Astrocyte (in vitro differentiated cells and primary cell): ENCODE measurements around the gene CDT1. TPM values are rescaled to one million over a fixed set of nuclear protein-coding genes. Genes with fewer than 3 reads are reported as not detected.

Experiments
- DNase-seq: peaks from one replicate; pipeline ENCODE4 v3.0.0-alpha.2; 2010; ENCODE audit warnings: low read depth
- FAIRE-seq: peaks from 2 replicates; lab custom pipeline; 2011; peaks lifted over from hg19 to GRCh38; lab: Jason Lieb, UNC
- H2AFZ ChIP-seq: 2 replicates; pipeline ENCODE4 v1.6.0; 2012; ENCODE audit warnings: low read depth, low read length, inconsistent platforms
- H3K27ac ChIP-seq: 2 replicates; pipeline ENCODE4 v1.5.1; 2011; ENCODE audit warnings: low read depth, low read length, inconsistent platforms
- H3K27me3 ChIP-seq: 2 replicates; pipeline ENCODE4 v1.6.0; 2011; ENCODE audit warnings: low read length, inconsistent platforms; ENCODE audit not compliant: insufficient read depth
- H3K36me3 ChIP-seq: 2 replicates; pipeline ENCODE4 v1.5.1; 2011; ENCODE audit warnings: low read length, inconsistent platforms; ENCODE audit not compliant: insufficient read depth
- H3K4me1 ChIP-seq: 2 replicates; pipeline ENCODE4 v1.5.1; 2011; ENCODE audit warnings: low read length, inconsistent platforms; ENCODE audit not compliant: insufficient read depth
- H3K4me2 ChIP-seq: 2 replicates; pipeline ENCODE4 v1.6.0; 2012; ENCODE audit warnings: low read length, inconsistent platforms
- H3K4me3 ChIP-seq: 2 replicates; pipeline ENCODE4 v1.5.1; 2011; ENCODE audit warnings: low read depth, mild to moderate bottlenecking, low read length, inconsistent platforms; ENCODE audit not compliant: insufficient read depth
- H3K79me2 ChIP-seq: 2 replicates; pipeline ENCODE4 v1.6.0; 2012; ENCODE audit warnings: mild to moderate bottlenecking, low read length, inconsistent platforms; ENCODE audit not compliant: insufficient read depth
- H3K9ac ChIP-seq: 2 replicates; pipeline ENCODE4 v1.6.0; 2012; ENCODE audit warnings: mild to moderate bottlenecking, low read length, inconsistent platforms
- H3K9me3 ChIP-seq: 2 replicates; pipeline ENCODE4 v1.5.1; 2012; ENCODE audit warnings: low read depth, mild to moderate bottlenecking, low read length, inconsistent platforms; ENCODE audit not compliant: insufficient read depth
- H4K20me1 ChIP-seq: 2 replicates; pipeline ENCODE4 v1.6.0; 2012; ENCODE audit warnings: low read length, inconsistent platforms; ENCODE audit not compliant: insufficient read depth
- H3K27ac Mint-ChIP-seq: one replicate; pipeline ENCODE4 v1.8.0; 2021; ENCODE audit warnings: mild to moderate bottlenecking, mixed read lengths; ENCODE audit not compliant: unreplicated experiment
- H3K27me3 Mint-ChIP-seq: one replicate; pipeline ENCODE4 v1.8.0; 2021; ENCODE audit warnings: low read depth, mixed read lengths; ENCODE audit not compliant: unreplicated experiment
- H3K36me3 Mint-ChIP-seq: one replicate; pipeline ENCODE4 v1.8.0; 2021; ENCODE audit warnings: low read depth, mixed read lengths; ENCODE audit not compliant: unreplicated experiment
- H3K4me1 Mint-ChIP-seq: one replicate; pipeline ENCODE4 v1.8.0; 2021; ENCODE audit warnings: low read depth, mixed read lengths; ENCODE audit not compliant: unreplicated experiment
- H3K4me3 Mint-ChIP-seq: one replicate; pipeline ENCODE4 v1.8.0; 2021; ENCODE audit warnings: mild to moderate bottlenecking, moderate library complexity, mixed read lengths; ENCODE audit not compliant: unreplicated experiment
- H3K9me3 Mint-ChIP-seq: one replicate; pipeline ENCODE4 v1.8.0; 2021; ENCODE audit warnings: mild to moderate bottlenecking, mixed read lengths; ENCODE audit not compliant: unreplicated experiment
- EZH2 ChIP-seq: IDR thresholded peaks from 2 replicates; pipeline ENCODE4 v1.6.1; 2012; ENCODE audit warnings: mild to moderate bottlenecking, low read length, inconsistent platforms; ENCODE audit not compliant: insufficient read depth
- total RNA-seq: library from RNA; stranded (reverse); gene quantifications from 2 replicates; pipeline ENCODE4 v1.2.1, GENCODE V29; 2021
- TF ChIP-seq, protein P1 (sequence below): IDR thresholded peaks from 2 replicates; pipeline ENCODE4 v1.5.1; 2011; ENCODE audit warnings: low read depth, mild to moderate bottlenecking, inconsistent platforms, low read length, moderate library complexity; ENCODE audit not compliant: insufficient read depth

Gene CDT1
- total RNA-seq, 1 donor from 2014 or later: 4.7 TPM

DNA sequence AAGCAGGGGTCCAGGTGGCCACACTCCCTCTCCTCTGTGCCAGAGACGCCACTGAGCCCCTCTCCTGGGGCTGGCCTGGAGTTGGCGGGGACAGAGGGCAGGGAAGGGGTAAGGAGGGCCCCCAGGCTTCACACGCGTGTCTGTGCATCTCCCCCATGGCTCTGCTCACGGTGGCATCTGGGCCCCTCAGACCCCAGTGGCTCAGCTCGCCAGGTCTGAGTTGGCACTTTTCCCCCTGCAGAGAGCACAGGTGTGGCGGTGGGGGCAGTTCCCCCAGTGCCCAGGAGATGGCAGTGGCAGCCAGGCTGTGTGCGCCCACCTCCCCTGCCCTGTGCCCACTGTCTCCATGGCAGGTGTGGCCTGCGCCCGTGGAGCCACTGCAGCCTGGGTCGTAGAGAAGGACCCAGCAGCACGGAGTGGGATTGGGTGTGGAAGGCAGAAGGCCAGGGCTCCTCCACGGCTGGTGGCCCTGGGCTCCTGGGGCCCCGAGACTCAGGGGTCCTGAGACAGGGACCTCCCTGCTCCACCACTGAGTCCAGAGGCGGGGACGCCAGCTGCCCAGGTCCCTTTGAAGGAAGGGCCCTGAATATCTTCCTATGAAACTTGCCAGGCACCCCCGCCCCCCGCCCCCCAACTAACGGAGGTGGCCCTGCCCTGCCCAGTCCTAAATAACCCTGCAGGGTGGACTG is 12.5 kb downstream of the CDT1 start:
- Histone ChIP-seq H2AFZ (no peak overlapping the region), H3K9ac (no peak overlapping the region), H3K4me3 (no peak overlapping the region), H3K79me2 (peaks cover 7% of the 10 kb centered on the region), H3K27me3 (no peaks in the 10 kb centered on the region), H3K4me2 (no peak overlapping the region), H4K20me1 (peaks cover under 1% of the 10 kb centered on the region), H3K4me1 (peaks cover 6% of the 10 kb centered on the region), H3K27ac (no peak overlapping the region), H3K36me3 (no peaks in the 10 kb centered on the region), H3K9me3 (no peaks in the 10 kb centered on the region)
- H3K27ac Mint-ChIP-seq: no peak overlapping the region
- H3K9me3 Mint-ChIP-seq: no peaks in the 10 kb centered on the region
- TF ChIP-seq, protein P1, sequence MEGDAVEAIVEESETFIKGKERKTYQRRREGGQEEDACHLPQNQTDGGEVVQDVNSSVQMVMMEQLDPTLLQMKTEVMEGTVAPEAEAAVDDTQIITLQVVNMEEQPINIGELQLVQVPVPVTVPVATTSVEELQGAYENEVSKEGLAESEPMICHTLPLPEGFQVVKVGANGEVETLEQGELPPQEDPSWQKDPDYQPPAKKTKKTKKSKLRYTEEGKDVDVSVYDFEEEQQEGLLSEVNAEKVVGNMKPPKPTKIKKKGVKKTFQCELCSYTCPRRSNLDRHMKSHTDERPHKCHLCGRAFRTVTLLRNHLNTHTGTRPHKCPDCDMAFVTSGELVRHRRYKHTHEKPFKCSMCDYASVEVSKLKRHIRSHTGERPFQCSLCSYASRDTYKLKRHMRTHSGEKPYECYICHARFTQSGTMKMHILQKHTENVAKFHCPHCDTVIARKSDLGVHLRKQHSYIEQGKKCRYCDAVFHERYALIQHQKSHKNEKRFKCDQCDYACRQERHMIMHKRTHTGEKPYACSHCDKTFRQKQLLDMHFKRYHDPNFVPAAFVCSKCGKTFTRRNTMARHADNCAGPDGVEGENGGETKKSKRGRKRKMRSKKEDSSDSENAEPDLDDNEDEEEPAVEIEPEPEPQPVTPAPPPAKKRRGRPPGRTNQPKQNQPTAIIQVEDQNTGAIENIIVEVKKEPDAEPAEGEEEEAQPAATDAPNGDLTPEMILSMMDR: peak; percentile 36
- TF ChIP-seq EZH2: no peak
- FAIRE-seq: no peak
- H3K27me3 Mint-ChIP-seq: no peaks in the 10 kb centered on the region
- peaks cover 2% of the 10 kb centered on the region for H3K4me1 Mint-ChIP-seq
- no peak overlapping the region for H3K4me3 Mint-ChIP-seq
- peaks cover 1% of the 10 kb centered on the region for H3K36me3 Mint-ChIP-seq
- no peak for DNase-seq

DNA sequence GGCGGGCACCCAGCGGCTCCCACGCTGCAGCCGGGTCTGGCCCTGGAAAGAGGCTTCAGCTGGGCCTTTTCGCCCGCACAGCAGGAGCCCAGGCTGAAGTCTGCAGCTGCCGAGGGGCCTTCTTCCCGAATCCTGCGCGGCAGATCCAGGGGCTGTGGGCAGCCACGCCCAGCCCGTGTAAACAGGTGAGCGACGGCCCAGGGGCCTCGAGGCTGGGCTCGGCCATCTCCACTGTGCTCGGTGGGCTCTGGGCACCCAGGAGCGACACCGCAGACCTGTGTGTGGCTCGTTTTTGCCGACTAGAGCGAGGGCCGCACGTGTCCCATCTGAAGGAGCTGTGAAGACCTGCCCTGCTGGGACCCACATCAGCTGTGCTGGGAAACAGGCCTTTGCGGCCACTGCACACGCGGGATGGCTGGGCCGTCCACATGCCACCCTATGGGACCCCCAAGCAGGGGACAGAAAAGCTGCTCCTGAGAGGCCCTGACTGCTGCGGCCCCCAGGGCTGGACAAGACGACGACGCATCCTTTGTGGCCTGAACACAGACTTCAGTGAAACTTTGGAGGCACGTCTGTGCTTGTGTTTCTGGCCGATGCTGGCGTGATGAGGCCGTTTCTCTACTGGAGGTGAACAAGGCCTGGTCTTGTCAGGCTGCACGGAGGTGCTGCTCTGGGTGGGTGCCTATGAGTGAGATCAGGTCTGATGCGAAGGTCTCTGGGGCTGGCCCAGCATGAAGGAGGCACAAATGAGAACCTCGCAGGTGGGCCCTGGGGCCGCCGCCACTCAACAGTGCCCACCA is 13.3 kb downstream of the CDT1 start:
- H4K20me1 ChIP-seq: no peaks in the 10 kb centered on the region
- no peaks in the 10 kb centered on the region for H3K9me3 Mint-ChIP-seq
- H3K4me1 Mint-ChIP-seq: peaks cover 2% of the 10 kb centered on the region
- H3K9ac ChIP-seq: no peak overlapping the region
- H3K27ac ChIP-seq: no peak overlapping the region
- H3K36me3 ChIP-seq: no peaks in the 10 kb centered on the region
- FAIRE-seq: no peak
- H2AFZ ChIP-seq: no peak overlapping the region
- DNase-seq: no peak
- H3K9me3 ChIP-seq: no peaks in the 10 kb centered on the region
- H3K4me1 ChIP-seq: peaks cover 4% of the 10 kb centered on the region
- H3K4me2 ChIP-seq: no peak overlapping the region
- no peak for TF ChIP-seq EZH2
- TF ChIP-seq, protein P1: no peak
- H3K36me3 Mint-ChIP-seq: peaks cover 1% of the 10 kb centered on the region
- H3K27ac Mint-ChIP-seq: no peak overlapping the region
- H3K27me3 Mint-ChIP-seq: no peaks in the 10 kb centered on the region
- no peaks in the 10 kb centered on the region for H3K27me3 ChIP-seq
- no peak overlapping the region for H3K4me3 Mint-ChIP-seq
- H3K79me2 ChIP-seq: no peaks in the 10 kb centered on the region
- no peak overlapping the region for H3K4me3 ChIP-seq
